Prostate gland (tissue), 1 donor: ENCODE results near the gene PSPH.

Experiments
- POLR2A ChIP-seq: fragments of 450-650 bp; IDR thresholded peaks from one replicate; pipeline ENCODE4 v1.6.1; 2016; ENCODE audit warnings: antibody characterized with exemption, mild to moderate bottlenecking
- POLR2AphosphoS5 ChIP-seq: sonication (generic); formaldehyde crosslinking; IDR thresholded peaks from one replicate; pipeline ENCODE4 v1.6.1; 2017; ENCODE audit warnings: antibody characterized with exemption

GRCh38 chr7:55980266-55980665 lies 71.0 kb downstream of the PSPH start:
- TF ChIP-seq POLR2A (no peak), POLR2AphosphoS5 (no peak)
